Measurements from ENCODE around the gene WNT3.

WNT3 gene, protein sequence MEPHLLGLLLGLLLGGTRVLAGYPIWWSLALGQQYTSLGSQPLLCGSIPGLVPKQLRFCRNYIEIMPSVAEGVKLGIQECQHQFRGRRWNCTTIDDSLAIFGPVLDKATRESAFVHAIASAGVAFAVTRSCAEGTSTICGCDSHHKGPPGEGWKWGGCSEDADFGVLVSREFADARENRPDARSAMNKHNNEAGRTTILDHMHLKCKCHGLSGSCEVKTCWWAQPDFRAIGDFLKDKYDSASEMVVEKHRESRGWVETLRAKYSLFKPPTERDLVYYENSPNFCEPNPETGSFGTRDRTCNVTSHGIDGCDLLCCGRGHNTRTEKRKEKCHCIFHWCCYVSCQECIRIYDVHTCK

GRCh38 chr17:46818316-46818928 is at the start of gene WNT3:
WNT3 (minus strand) TSS chr17:46818692; CDS start chr17:46818597, 95 bp downstream.
- no peak for DNase-seq (ENCODE audit: low read depth)
- TF ChIP-seq, protein P1, sequence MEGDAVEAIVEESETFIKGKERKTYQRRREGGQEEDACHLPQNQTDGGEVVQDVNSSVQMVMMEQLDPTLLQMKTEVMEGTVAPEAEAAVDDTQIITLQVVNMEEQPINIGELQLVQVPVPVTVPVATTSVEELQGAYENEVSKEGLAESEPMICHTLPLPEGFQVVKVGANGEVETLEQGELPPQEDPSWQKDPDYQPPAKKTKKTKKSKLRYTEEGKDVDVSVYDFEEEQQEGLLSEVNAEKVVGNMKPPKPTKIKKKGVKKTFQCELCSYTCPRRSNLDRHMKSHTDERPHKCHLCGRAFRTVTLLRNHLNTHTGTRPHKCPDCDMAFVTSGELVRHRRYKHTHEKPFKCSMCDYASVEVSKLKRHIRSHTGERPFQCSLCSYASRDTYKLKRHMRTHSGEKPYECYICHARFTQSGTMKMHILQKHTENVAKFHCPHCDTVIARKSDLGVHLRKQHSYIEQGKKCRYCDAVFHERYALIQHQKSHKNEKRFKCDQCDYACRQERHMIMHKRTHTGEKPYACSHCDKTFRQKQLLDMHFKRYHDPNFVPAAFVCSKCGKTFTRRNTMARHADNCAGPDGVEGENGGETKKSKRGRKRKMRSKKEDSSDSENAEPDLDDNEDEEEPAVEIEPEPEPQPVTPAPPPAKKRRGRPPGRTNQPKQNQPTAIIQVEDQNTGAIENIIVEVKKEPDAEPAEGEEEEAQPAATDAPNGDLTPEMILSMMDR (conservative IDR thresholded peaks at IDR 0.05; ENCODE audit: low read length), result no peak
- peak within 1 kb of the TSS; percentile 24 for H3K4me3 ChIP-seq (ENCODE audit: low read length)

GRCh38 chr17:46866747-46867146 is 48.3 kb upstream of the WNT3 start:
- H3K4me3 ChIP-seq (ENCODE audit: low read length), result no peak overlapping the region
- TF ChIP-seq, protein P1 (conservative IDR thresholded peaks at IDR 0.05; ENCODE audit: low read length), result no peak
- no peak for DNase-seq (ENCODE audit: low read depth)

DNA sequence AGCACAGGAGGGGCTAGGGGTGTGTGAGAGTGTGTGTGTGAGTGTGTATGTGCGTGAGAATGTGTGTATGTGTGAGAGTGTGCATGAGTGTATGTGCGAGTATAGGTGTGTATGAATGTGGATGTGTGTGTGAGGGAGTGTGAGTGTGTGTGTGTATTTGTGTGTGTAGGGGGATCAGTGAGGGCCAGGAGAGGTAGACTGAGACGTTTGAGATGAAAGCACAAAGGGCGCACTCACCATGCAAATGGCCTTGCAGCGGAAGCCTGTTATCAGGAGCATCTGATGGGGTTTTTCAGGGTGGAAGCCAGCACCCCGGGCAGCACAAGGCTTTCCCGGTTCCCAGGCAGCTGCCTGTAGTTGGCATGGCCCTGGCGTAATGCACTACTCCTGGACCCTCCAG is 47.8 kb upstream of the WNT3 start:
- H3K4me3 ChIP-seq (ENCODE audit: low read length), result no peak overlapping the region
- TF ChIP-seq, protein P1 (conservative IDR thresholded peaks at IDR 0.05; ENCODE audit: low read length), result no peak
- no peak for DNase-seq (ENCODE audit: low read depth)

- DNase-seq (ENCODE audit: low read depth), result peak; percentile 86
- no peak overlapping the region for H3K4me3 ChIP-seq (ENCODE audit: low read length)
- TF ChIP-seq, protein P1 (conservative IDR thresholded peaks at IDR 0.05; ENCODE audit: low read length), result no peak
Observed at GRCh38 chr17:46865100-46865499, 46.6 kb upstream of the WNT3 start.

- TF ChIP-seq, protein P1 (conservative IDR thresholded peaks at IDR 0.05; ENCODE audit: low read length), result no peak
- no peak overlapping the region for H3K4me3 ChIP-seq (ENCODE audit: low read length)
- DNase-seq (ENCODE audit: low read depth), result no peak
Observed at GRCh38 chr17:46863383-46864121, 45.1 kb upstream of the WNT3 start.

DNA sequence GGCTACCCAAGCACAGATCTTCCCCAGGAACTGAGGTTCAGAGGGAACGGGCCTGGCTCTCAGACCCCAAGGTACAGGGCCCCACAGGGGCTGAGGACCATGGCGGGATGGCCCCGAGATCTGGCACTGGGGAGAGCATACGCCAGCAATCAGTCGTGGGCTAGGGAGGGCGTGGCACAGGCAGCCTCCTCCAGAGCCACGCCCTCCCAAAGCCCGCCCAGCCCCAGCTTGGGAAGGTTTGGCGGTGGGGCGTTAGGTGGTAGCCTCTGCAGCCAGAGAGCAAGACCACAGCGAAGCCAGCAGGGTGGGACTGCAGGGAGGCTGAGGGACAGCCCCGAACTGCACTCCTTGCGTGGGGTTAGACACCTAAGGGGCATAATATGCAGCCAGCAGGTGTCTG is 44.5 kb upstream of the WNT3 start:
- no peak overlapping the region for H3K4me3 ChIP-seq (ENCODE audit: low read length)
- TF ChIP-seq, protein P1 (conservative IDR thresholded peaks at IDR 0.05; ENCODE audit: low read length), result no peak
- no peak for DNase-seq (ENCODE audit: low read depth)

Measured in AG10803 (cell line).